SK-N-SH treated with all-trans-retinoic acid at 6 μM for 48 hours (cell line): Measurements from ENCODE around the gene LIN7B.

ENCODE experiments used
- ARNTL ChIP-seq: fragments of 450-650 bp; formaldehyde crosslinking; IDR thresholded peaks from 2 replicates; pipeline ENCODE4 v1.5.0; 2020; ENCODE audit warnings: low read depth, mild to moderate bottlenecking, moderate library complexity, borderline replicate concordance
- OSR1 ChIP-seq: fragments of 250-450 bp; sonication (Bioruptor Pico); IDR thresholded peaks from 2 replicates; pipeline ENCODE4 v1.8.0; 2022; ENCODE audit warnings: moderate library complexity, mild to moderate bottlenecking, inconsistent platforms
- SNAI2 ChIP-seq: fragments of 250-450 bp; sonication (Bioruptor Pico); IDR thresholded peaks from 2 replicates; pipeline ENCODE4 v1.5.0; 2020; ENCODE audit warnings: mild to moderate bottlenecking, moderate library complexity
- ZNF70 ChIP-seq: fragments of 450-650 bp; formaldehyde crosslinking; IDR thresholded peaks from 2 replicates; pipeline ENCODE4 v1.5.0; 2020; ENCODE audit warnings: mild to moderate bottlenecking, moderate library complexity
- ZNF8 ChIP-seq: fragments of 450-650 bp; formaldehyde crosslinking; IDR thresholded peaks from 2 replicates; pipeline ENCODE4 v1.5.0; 2020; ENCODE audit warnings: mild to moderate bottlenecking, moderate library complexity
- TF ChIP-seq, protein P1 (sequence below): fragments of 250-450 bp; sonication (Bioruptor Pico); IDR thresholded peaks from 2 replicates; pipeline ENCODE4 v1.5.0; 2020; ENCODE audit warnings: mild to moderate bottlenecking, moderate library complexity

DNA sequence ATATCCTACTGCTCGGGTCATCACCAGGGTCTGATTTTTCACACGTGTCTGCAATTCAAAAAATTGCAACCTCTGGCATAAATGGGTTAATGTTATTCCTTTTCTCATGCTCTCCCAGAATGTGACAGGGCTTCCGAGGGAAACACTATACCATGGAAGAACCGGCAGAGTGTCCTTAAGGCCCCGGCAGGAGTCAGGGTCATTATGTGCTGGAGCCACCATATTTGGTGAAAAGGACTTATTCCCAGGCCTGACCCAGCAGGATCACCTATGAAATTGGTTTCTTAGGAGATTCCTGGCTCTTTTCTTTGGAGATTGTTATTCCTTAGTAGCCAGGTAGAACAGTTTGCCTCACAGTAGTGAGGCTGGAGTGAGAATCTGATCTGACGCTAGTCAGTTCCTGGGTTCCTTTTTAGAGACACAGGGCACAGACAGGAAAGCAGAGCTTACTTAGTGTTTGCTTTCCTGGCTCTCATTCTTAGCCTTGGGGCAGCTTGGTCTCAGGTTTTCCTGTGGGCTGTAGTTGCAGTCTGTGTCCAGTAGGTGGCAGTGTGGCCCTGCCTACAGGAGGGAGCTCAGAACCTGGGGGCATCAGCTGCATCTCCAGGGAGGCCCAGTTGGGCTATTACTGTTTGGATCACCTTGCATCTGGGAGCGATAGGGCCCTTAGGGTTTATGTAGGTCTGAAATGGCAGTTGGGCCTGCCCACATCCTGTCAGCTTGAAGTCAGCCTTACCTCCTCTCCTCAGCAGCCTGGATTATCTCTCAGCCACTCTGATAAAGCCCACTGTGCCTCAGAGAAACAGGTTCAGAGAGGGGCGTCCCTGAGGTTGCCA lies 16.5 kb upstream of the LIN7B start:
- TF ChIP-seq SNAI2: no peak
- TF ChIP-seq, protein P1, sequence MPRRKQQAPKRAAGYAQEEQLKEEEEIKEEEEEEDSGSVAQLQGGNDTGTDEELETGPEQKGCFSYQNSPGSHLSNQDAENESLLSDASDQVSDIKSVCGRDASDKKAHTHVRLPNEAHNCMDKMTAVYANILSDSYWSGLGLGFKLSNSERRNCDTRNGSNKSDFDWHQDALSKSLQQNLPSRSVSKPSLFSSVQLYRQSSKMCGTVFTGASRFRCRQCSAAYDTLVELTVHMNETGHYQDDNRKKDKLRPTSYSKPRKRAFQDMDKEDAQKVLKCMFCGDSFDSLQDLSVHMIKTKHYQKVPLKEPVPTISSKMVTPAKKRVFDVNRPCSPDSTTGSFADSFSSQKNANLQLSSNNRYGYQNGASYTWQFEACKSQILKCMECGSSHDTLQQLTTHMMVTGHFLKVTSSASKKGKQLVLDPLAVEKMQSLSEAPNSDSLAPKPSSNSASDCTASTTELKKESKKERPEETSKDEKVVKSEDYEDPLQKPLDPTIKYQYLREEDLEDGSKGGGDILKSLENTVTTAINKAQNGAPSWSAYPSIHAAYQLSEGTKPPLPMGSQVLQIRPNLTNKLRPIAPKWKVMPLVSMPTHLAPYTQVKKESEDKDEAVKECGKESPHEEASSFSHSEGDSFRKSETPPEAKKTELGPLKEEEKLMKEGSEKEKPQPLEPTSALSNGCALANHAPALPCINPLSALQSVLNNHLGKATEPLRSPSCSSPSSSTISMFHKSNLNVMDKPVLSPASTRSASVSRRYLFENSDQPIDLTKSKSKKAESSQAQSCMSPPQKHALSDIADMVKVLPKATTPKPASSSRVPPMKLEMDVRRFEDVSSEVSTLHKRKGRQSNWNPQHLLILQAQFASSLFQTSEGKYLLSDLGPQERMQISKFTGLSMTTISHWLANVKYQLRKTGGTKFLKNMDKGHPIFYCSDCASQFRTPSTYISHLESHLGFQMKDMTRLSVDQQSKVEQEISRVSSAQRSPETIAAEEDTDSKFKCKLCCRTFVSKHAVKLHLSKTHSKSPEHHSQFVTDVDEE (CRISPR knock-in tag): no peak
- no peak for TF ChIP-seq ZNF70 (CRISPR knock-in tag)
- TF ChIP-seq ZNF8 (CRISPR knock-in tag): no peak
- no peak for TF ChIP-seq ARNTL
- no peak for TF ChIP-seq OSR1
